Activated naive CD4-positive, alpha-beta T cell treated with anti-CD3 and anti-CD28 coated beads, Interleukin-2, amount 10 ng/mL, durations not matched to agents 7 days and 5 days (primary cell): Measurements from ENCODE around the gene CTAGE4.
"Not testable (repeated sequence)": the region's sequence is repeated elsewhere in the genome, so short reads cannot be mapped to it uniquely, and the experiment has no call there.

Experiments used
- CTCF ChIA-PET: fragments of 350-600 bp; sonication (Branson Sonifier 250); formaldehyde crosslinking; loops from one replicate; lab custom pipeline; 2021; ENCODE audit warnings: antibody characterized with exemption; lab: Charles Lee
- DNase-seq: peaks from one replicate; pipeline ENCODE4 v3.0.0-alpha.2; 2020
- H3K27ac Mint-ChIP-seq: one replicate; pipeline ENCODE4 v1.8.0; 2021; ENCODE audit warnings: mild to moderate bottlenecking, moderate library complexity, mixed read lengths
- H3K27me3 Mint-ChIP-seq: one replicate; pipeline ENCODE4 v1.8.0; 2021; ENCODE audit warnings: mild to moderate bottlenecking, mixed read lengths
- H3K36me3 Mint-ChIP-seq: one replicate; pipeline ENCODE4 v1.8.0; 2021; ENCODE audit warnings: mixed read lengths
- H3K4me1 Mint-ChIP-seq: one replicate; pipeline ENCODE4 v1.8.0; 2021; ENCODE audit warnings: mixed read lengths
- H3K4me3 Mint-ChIP-seq: one replicate; pipeline ENCODE4 v1.8.0; 2021; ENCODE audit warnings: mild to moderate bottlenecking, moderate library complexity, mixed read lengths
- H3K9me3 Mint-ChIP-seq: one replicate; pipeline ENCODE4 v1.8.0; 2021; ENCODE audit warnings: mixed read lengths

CTAGE4 gene

DNA sequence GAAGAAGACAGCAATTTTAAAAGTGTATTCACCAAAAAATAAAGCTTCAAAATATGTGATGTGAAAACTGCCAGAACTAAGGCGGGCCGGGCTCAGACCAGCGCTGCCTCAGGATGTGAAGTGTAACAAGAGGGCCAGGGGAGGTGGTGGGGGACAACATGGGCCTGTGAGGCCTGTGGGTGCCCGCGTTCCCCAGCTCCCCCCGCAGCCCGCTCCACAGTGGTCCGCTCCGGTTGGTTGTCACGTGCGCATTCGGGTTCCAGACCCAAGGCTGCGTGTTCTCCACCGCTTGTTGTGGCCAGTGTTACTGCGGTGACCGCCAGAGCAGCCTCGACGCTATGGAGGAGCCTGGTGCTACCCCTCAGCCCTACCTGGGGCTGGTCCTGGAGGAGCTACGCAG is at the start of gene CTAGE4:
CTAGE4 (plus strand) TSS at position 301 of the 400 bp plus-strand sequence; CDS start at position 339, 38 bp downstream.
- CTCF ChIA-PET, H3K4me3 Mint-ChIP-seq, H3K36me3 Mint-ChIP-seq, DNase-seq, H3K27me3 Mint-ChIP-seq, H3K4me1 Mint-ChIP-seq, H3K27ac Mint-ChIP-seq, H3K9me3 Mint-ChIP-seq: not testable (repeated sequence)

GRCh38 chr7:144134116-144134515 is 49.1 kb upstream of the CTAGE4 start:
- DNase-seq: no peak
- Mint-ChIP-seq H3K9me3 (no peaks in the 10 kb centered on the region), H3K4me3 (no peak overlapping the region), H3K36me3 (no peaks in the 10 kb centered on the region), H3K27me3 (peaks cover 4% of the 10 kb centered on the region), H3K4me1 (no peaks in the 10 kb centered on the region), H3K27ac (no peak overlapping the region)
- CTCF ChIA-PET: no interaction called here

DNA sequence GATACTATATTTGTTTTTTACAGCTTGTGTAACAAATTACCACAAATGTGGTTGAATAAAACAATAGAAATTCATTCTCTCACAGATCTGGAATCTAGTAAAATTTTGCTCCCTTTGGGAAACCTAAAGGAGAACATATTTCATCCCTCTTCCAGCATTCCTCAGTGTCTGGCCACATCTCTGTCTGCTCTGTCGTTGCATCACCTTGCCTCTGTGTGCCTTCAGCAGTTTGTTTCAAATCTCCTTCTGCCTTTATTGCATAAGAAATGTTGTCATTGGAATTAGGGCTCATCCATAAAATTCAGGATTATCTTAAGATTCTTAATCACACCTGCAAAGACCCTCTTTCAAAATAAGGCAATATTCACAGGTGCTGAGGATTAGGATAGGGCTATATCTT is 45.8 kb upstream of the CTAGE4 start:
- DNase-seq: no peak
- no peak overlapping the region for H3K27ac Mint-ChIP-seq
- no peaks in the 10 kb centered on the region for H3K36me3 Mint-ChIP-seq
- H3K4me3 Mint-ChIP-seq: no peak overlapping the region
- H3K27me3 Mint-ChIP-seq: peaks cover 4% of the 10 kb centered on the region
- no peaks in the 10 kb centered on the region for H3K4me1 Mint-ChIP-seq
- CTCF ChIA-PET: no interaction called here
- no peaks in the 10 kb centered on the region for H3K9me3 Mint-ChIP-seq

DNA sequence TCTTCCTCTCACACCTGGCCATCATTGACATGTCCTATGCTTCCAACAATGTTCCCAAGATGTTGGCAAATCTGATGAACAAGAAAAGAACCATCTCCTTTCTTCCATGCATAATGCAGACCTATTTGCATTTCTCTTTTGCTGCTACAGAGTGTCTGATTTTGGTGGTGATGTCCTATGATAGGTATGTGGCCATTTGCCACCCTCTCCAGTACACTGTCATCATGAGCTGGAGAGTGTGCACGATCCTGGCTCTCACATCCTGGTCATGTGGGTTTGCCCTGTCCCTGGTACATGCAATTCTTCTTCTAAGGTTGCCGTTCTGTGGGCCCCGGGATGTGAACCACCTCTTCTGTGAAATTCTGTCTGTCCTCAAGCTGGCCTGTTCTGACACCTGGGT is 41.1 kb upstream of the CTAGE4 start:
- DNase-seq: no peak
- no peaks in the 10 kb centered on the region for H3K4me1 Mint-ChIP-seq
- no peaks in the 10 kb centered on the region for H3K36me3 Mint-ChIP-seq
- no peaks in the 10 kb centered on the region for H3K27me3 Mint-ChIP-seq
- peaks cover 2% of the 10 kb centered on the region for H3K9me3 Mint-ChIP-seq
- no peak overlapping the region for H3K27ac Mint-ChIP-seq
- no peak overlapping the region for H3K4me3 Mint-ChIP-seq
- CTCF ChIA-PET: interaction anchor here (0.5 to 1.7 kb wide), 2 partner anchors 14 to 706 kb away, joined by 3 to 6 read pairs; no protein-coding TSS in a partner anchor

DNA sequence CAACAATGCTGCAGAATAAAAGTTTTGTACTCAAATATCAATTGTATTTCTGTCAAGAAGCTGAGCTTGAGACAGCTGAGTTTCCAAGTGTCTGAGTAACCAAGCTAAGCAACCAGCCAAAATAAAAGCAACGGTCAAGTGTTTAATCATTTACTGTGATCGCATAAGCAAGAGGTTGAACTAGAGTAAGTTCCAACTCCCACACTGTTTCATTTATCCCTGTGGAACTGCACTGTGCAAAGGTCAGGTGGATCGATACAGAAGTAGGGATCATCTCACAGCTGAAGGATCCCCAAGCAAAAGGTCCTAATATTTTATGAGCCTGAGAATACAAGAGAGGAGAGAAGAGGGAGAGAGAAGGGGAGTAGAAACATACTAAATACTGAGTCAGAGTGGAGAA is 38.8 kb upstream of the CTAGE4 start:
- H3K27me3 Mint-ChIP-seq: no peaks in the 10 kb centered on the region
- no peaks in the 10 kb centered on the region for H3K36me3 Mint-ChIP-seq
- peaks cover 17% of the 10 kb centered on the region for H3K9me3 Mint-ChIP-seq
- no peaks in the 10 kb centered on the region for H3K4me1 Mint-ChIP-seq
- no peak overlapping the region for H3K4me3 Mint-ChIP-seq
- no peak overlapping the region for H3K27ac Mint-ChIP-seq
- DNase-seq: no peak
- CTCF ChIA-PET: no interaction called here

DNA sequence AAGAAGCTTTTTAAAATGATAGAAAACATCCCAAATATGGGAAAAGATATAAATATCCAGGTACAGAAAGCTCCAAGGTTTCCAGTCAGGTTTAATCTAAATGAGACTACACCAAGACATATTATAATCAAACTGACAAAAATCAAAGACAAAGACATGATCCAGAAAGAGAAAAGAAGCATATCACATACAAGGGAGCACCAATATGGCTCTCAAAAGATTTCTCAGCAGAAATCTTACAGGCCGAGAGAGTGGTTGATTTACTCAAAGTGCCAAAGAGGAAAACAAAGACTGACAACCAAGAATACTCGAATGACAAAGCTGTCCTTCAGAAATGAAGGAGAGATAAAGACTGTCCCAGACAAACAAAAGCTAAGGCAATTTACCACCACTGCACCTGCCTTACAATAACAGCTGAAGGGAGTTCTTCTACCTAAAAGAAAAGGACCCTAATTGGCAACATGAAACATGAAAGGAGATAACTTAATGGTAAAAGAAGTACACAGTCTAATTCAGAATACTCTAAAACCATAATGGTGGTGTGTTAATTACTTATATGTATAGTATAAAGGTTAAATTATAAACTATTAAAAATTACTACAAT is 34.9 kb upstream of the CTAGE4 start:
- CTCF ChIA-PET: interaction anchor here (0.8 kb wide), 1 partner anchor 20 kb away, joined by 3 read pairs; no protein-coding TSS in a partner anchor
- H3K9me3 Mint-ChIP-seq: peaks cover 21% of the 10 kb centered on the region
- no peaks in the 10 kb centered on the region for H3K27me3 Mint-ChIP-seq
- H3K36me3 Mint-ChIP-seq: no peaks in the 10 kb centered on the region
- no peaks in the 10 kb centered on the region for H3K4me1 Mint-ChIP-seq
- DNase-seq: no peak
- no peak overlapping the region for H3K27ac Mint-ChIP-seq
- H3K4me3 Mint-ChIP-seq: no peak overlapping the region

GRCh38 chr7:144158861-144159260 is 24.4 kb upstream of the CTAGE4 start:
- H3K27me3 Mint-ChIP-seq: peaks cover 14% of the 10 kb centered on the region
- H3K9me3 Mint-ChIP-seq: no peaks in the 10 kb centered on the region
- no peak overlapping the region for H3K4me3 Mint-ChIP-seq
- H3K36me3 Mint-ChIP-seq: no peaks in the 10 kb centered on the region
- H3K4me1 Mint-ChIP-seq: no peaks in the 10 kb centered on the region
- no peak overlapping the region for H3K27ac Mint-ChIP-seq
- DNase-seq: no peak
- CTCF ChIA-PET: no interaction called here

- H3K9me3 Mint-ChIP-seq: no peaks in the 10 kb centered on the region
- no peaks in the 10 kb centered on the region for H3K4me1 Mint-ChIP-seq
- H3K27ac Mint-ChIP-seq: no peak overlapping the region
- CTCF ChIA-PET: no interaction called here
- peaks cover 9% of the 10 kb centered on the region for H3K27me3 Mint-ChIP-seq
- no peak for DNase-seq
- H3K36me3 Mint-ChIP-seq: no peaks in the 10 kb centered on the region
- no peak overlapping the region for H3K4me3 Mint-ChIP-seq
Measured at GRCh38 chr7:144164784-144165183, 18.5 kb upstream of the CTAGE4 start.

GRCh38 chr7:144171594-144172350 is 11.5 kb upstream of the CTAGE4 start:
- peaks cover 14% of the 10 kb centered on the region for H3K27me3 Mint-ChIP-seq

DNA sequence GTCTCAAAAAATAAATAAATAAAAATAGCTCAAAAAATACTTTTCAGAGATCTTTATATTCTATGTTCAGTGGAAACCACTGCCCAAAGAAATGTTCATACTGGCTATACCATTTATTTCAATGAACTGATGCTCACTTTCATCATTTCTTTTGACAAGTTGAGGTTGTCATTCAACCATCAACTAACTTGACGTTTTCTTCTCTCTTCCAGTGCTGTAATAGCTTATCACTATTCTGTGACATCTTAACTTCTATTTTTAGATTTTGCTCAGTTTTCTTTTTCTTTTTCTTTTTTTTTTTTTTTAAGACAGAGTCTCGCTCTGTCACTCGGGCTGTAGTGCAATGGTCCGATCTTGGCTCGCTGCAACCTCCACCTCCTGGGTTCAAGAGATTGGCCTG is 8.7 kb upstream of the CTAGE4 start:
- no peaks in the 10 kb centered on the region for H3K36me3 Mint-ChIP-seq

More at GRCh38 chr7:144171594-144172350, 11.5 kb upstream of the CTAGE4 start:
- H3K9me3 Mint-ChIP-seq, DNase-seq, CTCF ChIA-PET, H3K4me3 Mint-ChIP-seq, H3K27ac Mint-ChIP-seq, H3K36me3 Mint-ChIP-seq, H3K4me1 Mint-ChIP-seq: not testable (repeated sequence)

GRCh38 chr7:144178380-144179164 is 4.7 kb upstream of the CTAGE4 start:
- H3K27me3 Mint-ChIP-seq, H3K9me3 Mint-ChIP-seq, H3K4me3 Mint-ChIP-seq, H3K4me1 Mint-ChIP-seq, CTCF ChIA-PET, H3K36me3 Mint-ChIP-seq, H3K27ac Mint-ChIP-seq: not testable (repeated sequence)
- peak; percentile 56 for DNase-seq

More for the DNA sequence above, 8.7 kb upstream of the CTAGE4 start:
- no peak overlapping the region for H3K4me3 Mint-ChIP-seq
- H3K9me3 Mint-ChIP-seq: no peaks in the 10 kb centered on the region
- no peak for DNase-seq
- H3K27ac Mint-ChIP-seq: no peak overlapping the region
- H3K4me1 Mint-ChIP-seq: no peaks in the 10 kb centered on the region
- H3K27me3 Mint-ChIP-seq: peaks cover 10% of the 10 kb centered on the region
- CTCF ChIA-PET: interaction anchor here (0.6 kb wide), 1 partner anchor 1817 kb away, joined by 3 read pairs; no protein-coding TSS in a partner anchor

GRCh38 chr7:144179165-144179479 is 4.1 kb upstream of the CTAGE4 start:
- H3K27me3 Mint-ChIP-seq, CTCF ChIA-PET, DNase-seq, H3K36me3 Mint-ChIP-seq, H3K4me3 Mint-ChIP-seq, H3K4me1 Mint-ChIP-seq, H3K27ac Mint-ChIP-seq, H3K9me3 Mint-ChIP-seq: not testable (repeated sequence)

- H3K36me3 Mint-ChIP-seq, H3K27ac Mint-ChIP-seq, CTCF ChIA-PET, H3K27me3 Mint-ChIP-seq, H3K9me3 Mint-ChIP-seq, H3K4me1 Mint-ChIP-seq, DNase-seq, H3K4me3 Mint-ChIP-seq: not testable (repeated sequence)
Measured at GRCh38 chr7:144187848-144188247, 4.6 kb downstream of the CTAGE4 start.

DNA sequence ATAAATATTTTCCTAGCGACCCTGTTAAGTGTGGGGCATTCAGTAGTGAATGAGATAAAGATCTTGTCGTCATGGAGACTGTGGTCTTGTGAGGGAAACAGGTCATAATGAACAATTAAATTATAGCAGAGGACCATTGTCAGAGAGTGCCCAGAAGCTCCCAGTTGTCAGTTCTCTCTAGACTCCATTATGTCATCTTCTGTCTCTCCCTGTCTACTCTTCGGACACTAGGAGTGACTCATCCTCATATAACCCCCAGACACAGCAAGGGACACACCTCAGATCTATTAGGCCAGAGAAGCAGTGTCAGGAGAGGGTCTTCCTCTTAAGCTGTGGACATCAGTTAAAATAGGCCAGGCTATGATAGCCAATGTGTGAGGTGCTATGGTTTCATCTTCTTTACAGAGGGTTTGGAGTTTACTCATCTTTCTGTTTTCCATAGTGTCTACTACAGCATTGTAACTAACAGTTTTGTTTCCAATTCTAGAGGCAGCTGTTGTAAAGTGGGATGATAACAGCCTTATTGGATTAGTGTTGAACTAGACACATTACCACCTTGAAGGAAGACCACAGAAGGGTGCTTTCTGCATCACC is 5.4 kb downstream of the CTAGE4 start:
- H3K4me3 Mint-ChIP-seq, H3K27ac Mint-ChIP-seq, H3K4me1 Mint-ChIP-seq, CTCF ChIA-PET, DNase-seq, H3K36me3 Mint-ChIP-seq, H3K9me3 Mint-ChIP-seq, H3K27me3 Mint-ChIP-seq: not testable (repeated sequence)
